Astrocyte (in vitro differentiated cells and primary cell): ENCODE data around the gene NANOS2. TPM values are rescaled to one million over a fixed set of nuclear protein-coding genes. Genes with fewer than 3 reads are reported as not detected.

ENCODE experiments used
- DNase-seq: peaks from one replicate; pipeline ENCODE4 v3.0.0-alpha.2; 2010; ENCODE audit warnings: low read depth
- FAIRE-seq: peaks from 2 replicates; lab custom pipeline; 2011; peaks lifted over from hg19 to GRCh38; lab: Jason Lieb, UNC
- H2AFZ ChIP-seq: 2 replicates; pipeline ENCODE4 v1.6.0; 2012; ENCODE audit warnings: low read depth, low read length, inconsistent platforms
- H3K27ac ChIP-seq: 2 replicates; pipeline ENCODE4 v1.5.1; 2011; ENCODE audit warnings: low read depth, low read length, inconsistent platforms
- H3K27me3 ChIP-seq: 2 replicates; pipeline ENCODE4 v1.6.0; 2011; ENCODE audit warnings: low read length, inconsistent platforms; ENCODE audit not compliant: insufficient read depth
- H3K36me3 ChIP-seq: 2 replicates; pipeline ENCODE4 v1.5.1; 2011; ENCODE audit warnings: low read length, inconsistent platforms; ENCODE audit not compliant: insufficient read depth
- H3K4me1 ChIP-seq: 2 replicates; pipeline ENCODE4 v1.5.1; 2011; ENCODE audit warnings: low read length, inconsistent platforms; ENCODE audit not compliant: insufficient read depth
- H3K4me2 ChIP-seq: 2 replicates; pipeline ENCODE4 v1.6.0; 2012; ENCODE audit warnings: low read length, inconsistent platforms
- H3K4me3 ChIP-seq: 2 replicates; pipeline ENCODE4 v1.5.1; 2011; ENCODE audit warnings: low read depth, mild to moderate bottlenecking, low read length, inconsistent platforms; ENCODE audit not compliant: insufficient read depth
- H3K79me2 ChIP-seq: 2 replicates; pipeline ENCODE4 v1.6.0; 2012; ENCODE audit warnings: mild to moderate bottlenecking, low read length, inconsistent platforms; ENCODE audit not compliant: insufficient read depth
- H3K9ac ChIP-seq: 2 replicates; pipeline ENCODE4 v1.6.0; 2012; ENCODE audit warnings: mild to moderate bottlenecking, low read length, inconsistent platforms
- H3K9me3 ChIP-seq: 2 replicates; pipeline ENCODE4 v1.5.1; 2012; ENCODE audit warnings: low read depth, mild to moderate bottlenecking, low read length, inconsistent platforms; ENCODE audit not compliant: insufficient read depth
- H4K20me1 ChIP-seq: 2 replicates; pipeline ENCODE4 v1.6.0; 2012; ENCODE audit warnings: low read length, inconsistent platforms; ENCODE audit not compliant: insufficient read depth
- H3K27ac Mint-ChIP-seq: one replicate; pipeline ENCODE4 v1.8.0; 2021; ENCODE audit warnings: mild to moderate bottlenecking, mixed read lengths; ENCODE audit not compliant: unreplicated experiment
- H3K27me3 Mint-ChIP-seq: one replicate; pipeline ENCODE4 v1.8.0; 2021; ENCODE audit warnings: low read depth, mixed read lengths; ENCODE audit not compliant: unreplicated experiment
- H3K36me3 Mint-ChIP-seq: one replicate; pipeline ENCODE4 v1.8.0; 2021; ENCODE audit warnings: low read depth, mixed read lengths; ENCODE audit not compliant: unreplicated experiment
- H3K4me1 Mint-ChIP-seq: one replicate; pipeline ENCODE4 v1.8.0; 2021; ENCODE audit warnings: low read depth, mixed read lengths; ENCODE audit not compliant: unreplicated experiment
- H3K4me3 Mint-ChIP-seq: one replicate; pipeline ENCODE4 v1.8.0; 2021; ENCODE audit warnings: mild to moderate bottlenecking, moderate library complexity, mixed read lengths; ENCODE audit not compliant: unreplicated experiment
- H3K9me3 Mint-ChIP-seq: one replicate; pipeline ENCODE4 v1.8.0; 2021; ENCODE audit warnings: mild to moderate bottlenecking, mixed read lengths; ENCODE audit not compliant: unreplicated experiment
- CTCF ChIP-seq: IDR thresholded peaks from 2 replicates; pipeline ENCODE4 v1.5.1; 2011; ENCODE audit warnings: low read depth, mild to moderate bottlenecking, inconsistent platforms, low read length, moderate library complexity; ENCODE audit not compliant: insufficient read depth
- EZH2 ChIP-seq: IDR thresholded peaks from 2 replicates; pipeline ENCODE4 v1.6.1; 2012; ENCODE audit warnings: mild to moderate bottlenecking, low read length, inconsistent platforms; ENCODE audit not compliant: insufficient read depth
- total RNA-seq: library from RNA; stranded (reverse); gene quantifications from 2 replicates; pipeline ENCODE4 v1.2.1, GENCODE V29; 2021

Gene NANOS2
- total RNA-seq, 1 donor from 2014 or later, result not detected

DNA sequence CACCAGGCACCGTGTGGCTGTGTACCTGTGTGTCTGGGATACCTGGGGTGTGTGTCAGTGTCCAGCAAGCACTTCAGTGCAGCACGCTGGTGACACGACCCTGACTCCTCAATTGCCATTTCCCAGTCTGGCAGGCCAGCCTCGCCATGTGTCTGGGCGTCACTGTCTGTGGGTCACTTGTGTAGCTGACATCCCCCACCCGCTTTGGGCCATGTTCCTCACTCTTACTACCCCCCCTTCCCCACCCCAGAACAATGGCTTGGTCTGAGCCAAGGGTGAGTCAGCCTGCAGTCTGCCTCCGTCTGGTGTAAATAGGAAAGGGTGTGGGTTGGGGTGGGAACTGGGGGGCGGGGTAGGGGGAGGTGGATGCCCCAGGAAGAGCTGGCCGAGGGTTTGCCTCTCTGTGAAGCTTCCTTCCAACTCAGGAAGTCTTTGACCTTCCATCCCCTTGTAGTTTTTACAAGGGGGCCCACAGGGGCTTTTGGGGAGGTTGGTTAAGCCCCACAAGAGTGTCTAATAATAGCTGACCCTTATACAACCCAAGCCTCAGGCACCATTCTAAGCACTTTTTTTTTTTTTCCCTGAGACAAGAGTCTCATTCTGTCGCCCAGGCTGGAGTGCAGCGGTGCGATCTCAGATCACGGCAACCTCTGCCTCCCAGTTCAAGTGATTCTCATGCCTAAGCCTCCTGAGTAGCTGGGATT lies 41.5 kb upstream of the NANOS2 start:
- no peak overlapping the region for H3K4me3 ChIP-seq
- H3K9me3 Mint-ChIP-seq, result no peaks in the 10 kb centered on the region
- no peaks in the 10 kb centered on the region for H3K9me3 ChIP-seq
- H3K27me3 ChIP-seq, result no peaks in the 10 kb centered on the region
- H3K27me3 Mint-ChIP-seq, result peaks cover 3% of the 10 kb centered on the region
- TF ChIP-seq CTCF, result no peak
- no peak for TF ChIP-seq EZH2
- peak overlapping the region; percentile 44 for H3K9ac ChIP-seq
- H3K4me1 ChIP-seq, result peaks cover 62% of the 10 kb centered on the region
- DNase-seq, result peak; percentile 89
- H3K36me3 ChIP-seq, result no peaks in the 10 kb centered on the region
- H2AFZ ChIP-seq, result peak overlapping the region; percentile 45
- H3K4me2 ChIP-seq, result peak overlapping the region; percentile 71
- H3K4me3 Mint-ChIP-seq, result no peak overlapping the region
- H3K4me1 Mint-ChIP-seq, result peaks cover 37% of the 10 kb centered on the region
- H3K36me3 Mint-ChIP-seq, result peaks cover 2% of the 10 kb centered on the region
- H3K79me2 ChIP-seq, result no peaks in the 10 kb centered on the region
- FAIRE-seq, result no peak
- no peaks in the 10 kb centered on the region for H4K20me1 ChIP-seq
- H3K27ac Mint-ChIP-seq, result no peak overlapping the region
- peak overlapping the region; percentile 66 for H3K27ac ChIP-seq

DNA sequence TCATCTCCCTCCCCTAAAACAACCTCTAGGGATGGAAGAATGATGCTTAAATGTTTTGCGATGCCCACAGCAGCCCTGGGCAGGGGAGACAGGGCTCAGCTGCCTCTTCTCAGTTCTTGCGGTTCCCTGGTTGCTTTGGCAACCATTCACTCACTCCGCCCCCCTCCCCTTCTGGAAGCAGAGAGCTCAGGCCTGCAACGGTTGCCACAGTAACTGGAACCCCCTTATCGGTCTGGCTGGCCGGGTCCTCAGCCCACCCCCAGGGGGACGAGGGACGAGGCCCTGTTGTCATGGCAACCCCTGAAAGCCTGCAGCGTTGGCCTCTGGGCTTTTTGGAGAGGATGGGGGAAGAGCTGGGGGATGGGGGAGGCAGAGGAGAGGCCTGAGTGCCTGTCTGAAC lies 39.6 kb upstream of the NANOS2 start:
- Mint-ChIP-seq H3K9me3 (no peaks in the 10 kb centered on the region), H3K36me3 (peaks cover 4% of the 10 kb centered on the region), H3K27me3 (no peaks in the 10 kb centered on the region), H3K4me3 (no peak overlapping the region), H3K27ac (no peak overlapping the region), H3K4me1 (peaks cover 25% of the 10 kb centered on the region)
- peak overlapping the region; percentile 55 for H3K4me2 ChIP-seq
- no peak for FAIRE-seq
- TF ChIP-seq CTCF (no peak), EZH2 (no peak)
- peak overlapping the region; percentile 41 for H3K27ac ChIP-seq
- H4K20me1 ChIP-seq, result no peaks in the 10 kb centered on the region
- H3K9me3 ChIP-seq, result no peaks in the 10 kb centered on the region
- DNase-seq, result peak; percentile 46
- H3K9ac ChIP-seq, result no peak overlapping the region
- no peaks in the 10 kb centered on the region for H3K79me2 ChIP-seq
- no peaks in the 10 kb centered on the region for H3K27me3 ChIP-seq
- no peaks in the 10 kb centered on the region for H3K36me3 ChIP-seq
- peaks cover 49% of the 10 kb centered on the region for H3K4me1 ChIP-seq
- no peak overlapping the region for H2AFZ ChIP-seq
- H3K4me3 ChIP-seq, result no peak overlapping the region

DNA sequence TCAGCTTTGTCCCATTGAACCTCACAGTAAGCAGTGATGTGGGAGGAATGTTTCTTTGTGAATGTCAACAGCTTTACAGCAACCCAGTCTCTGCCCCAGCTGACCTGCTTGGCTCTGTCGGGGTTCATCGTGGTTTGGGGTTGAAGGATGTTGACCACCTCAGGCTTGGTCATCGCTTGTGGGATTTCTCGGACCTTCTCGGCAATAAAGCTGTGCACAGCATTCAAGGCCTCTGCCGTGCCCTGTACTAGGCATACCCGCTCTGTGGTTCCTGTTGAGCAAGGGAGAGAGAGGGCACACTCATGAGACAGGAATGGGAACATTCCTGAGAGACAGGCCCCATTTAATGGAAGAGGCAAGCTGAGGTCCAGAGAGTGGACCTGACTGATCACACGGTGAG lies 39.1 kb upstream of the NANOS2 start:
- Histone ChIP-seq H3K4me1 (peaks cover 44% of the 10 kb centered on the region), H4K20me1 (no peaks in the 10 kb centered on the region), H3K36me3 (no peaks in the 10 kb centered on the region), H3K27me3 (no peaks in the 10 kb centered on the region), H3K79me2 (no peaks in the 10 kb centered on the region), H3K4me3 (no peak overlapping the region), H3K9ac (no peak overlapping the region), H3K27ac (peak overlapping the region; percentile 41), H2AFZ (no peak overlapping the region), H3K4me2 (peak overlapping the region; percentile 55), H3K9me3 (no peaks in the 10 kb centered on the region)
- FAIRE-seq (no peak), DNase-seq (peak; percentile 65)
- Mint-ChIP-seq H3K4me3 (no peak overlapping the region), H3K27me3 (no peaks in the 10 kb centered on the region), H3K4me1 (peaks cover 20% of the 10 kb centered on the region), H3K9me3 (no peaks in the 10 kb centered on the region), H3K36me3 (peaks cover 4% of the 10 kb centered on the region), H3K27ac (no peak overlapping the region)
- TF ChIP-seq EZH2, result no peak
- TF ChIP-seq CTCF, result no peak
